Stimulated activated CD8-positive, alpha-beta memory T cell treated with anti-CD3 and anti-CD28 coated beads, Interleukin-12 subunit alpha, Interleukin-12 subunit beta, amount 100 ng/mL, for 24 hours (primary cell): Measurements from ENCODE around the gene ADAM19.

Experiments
- DNase-seq: peaks from one replicate; pipeline ENCODE4 v3.0.0-alpha.2; 2020; ENCODE audit errors: extremely low read depth

The ADAM19 gene

DNA sequence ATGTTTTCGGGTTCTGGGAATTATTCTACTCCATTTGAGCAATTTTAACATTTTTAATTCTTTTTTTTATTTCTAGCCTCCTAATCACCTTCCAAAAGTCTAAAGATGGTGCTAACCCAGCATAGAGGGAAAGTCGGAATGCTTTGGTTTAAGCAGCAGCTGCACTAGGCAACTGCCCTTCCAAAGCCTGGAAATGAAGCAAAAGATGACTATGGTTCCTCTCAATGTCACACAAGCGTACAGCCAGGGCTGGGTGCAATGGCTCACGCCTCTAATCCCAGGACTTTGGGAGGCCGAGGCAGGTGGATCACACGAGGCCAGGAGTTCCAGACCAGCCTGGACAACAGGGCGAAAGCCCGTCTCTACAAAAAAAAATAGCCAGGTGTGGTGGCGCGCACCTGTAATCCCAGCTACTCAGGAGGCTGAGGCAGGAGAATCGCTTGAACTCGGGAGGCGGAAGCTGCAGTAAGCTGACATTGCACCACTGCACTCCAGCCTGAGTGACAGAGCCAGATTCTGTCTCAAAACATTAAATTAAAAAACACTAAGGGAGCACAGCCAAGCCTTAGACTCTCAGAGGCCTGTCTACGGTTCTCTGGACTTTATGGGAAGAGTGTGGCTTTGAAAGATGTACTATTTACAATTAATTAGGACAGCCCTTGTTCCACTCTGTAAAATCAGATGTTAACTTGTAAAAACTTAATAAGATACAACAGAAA, 33.1 kb downstream of the ADAM19 start:
- no peak for DNase-seq

DNA sequence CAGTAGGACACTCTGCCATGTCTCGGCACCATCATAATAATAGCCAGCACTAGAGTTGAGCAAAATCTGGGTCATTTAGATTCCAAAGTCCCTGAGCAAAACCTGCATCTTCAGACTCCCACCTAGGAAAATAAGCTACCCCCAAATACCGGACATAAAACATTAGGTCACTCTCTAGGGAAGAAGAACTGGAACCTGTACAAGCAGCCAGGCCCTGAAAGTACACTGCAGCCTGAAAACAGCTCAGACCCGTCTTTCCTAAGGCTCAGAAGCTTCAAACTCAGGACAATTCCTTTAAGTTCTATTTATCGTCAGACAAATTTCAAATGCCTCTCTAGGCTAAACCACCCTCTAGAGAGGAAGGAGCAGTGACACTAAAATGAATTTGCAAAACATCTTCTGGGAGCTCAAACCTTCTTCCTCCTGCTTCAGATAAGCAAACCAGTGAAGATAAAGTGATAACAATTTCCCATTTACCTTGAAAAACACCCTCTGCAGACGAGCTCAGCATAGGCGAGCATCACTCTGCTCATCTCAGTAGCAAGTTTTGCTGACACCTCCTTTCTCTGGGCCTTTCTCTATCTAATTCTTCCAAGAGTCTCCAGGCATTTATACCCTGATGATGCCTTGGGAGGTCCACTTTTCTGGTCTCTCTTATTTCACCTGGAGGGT, 34.0 kb downstream of the ADAM19 start:
- no peak for DNase-seq

DNA sequence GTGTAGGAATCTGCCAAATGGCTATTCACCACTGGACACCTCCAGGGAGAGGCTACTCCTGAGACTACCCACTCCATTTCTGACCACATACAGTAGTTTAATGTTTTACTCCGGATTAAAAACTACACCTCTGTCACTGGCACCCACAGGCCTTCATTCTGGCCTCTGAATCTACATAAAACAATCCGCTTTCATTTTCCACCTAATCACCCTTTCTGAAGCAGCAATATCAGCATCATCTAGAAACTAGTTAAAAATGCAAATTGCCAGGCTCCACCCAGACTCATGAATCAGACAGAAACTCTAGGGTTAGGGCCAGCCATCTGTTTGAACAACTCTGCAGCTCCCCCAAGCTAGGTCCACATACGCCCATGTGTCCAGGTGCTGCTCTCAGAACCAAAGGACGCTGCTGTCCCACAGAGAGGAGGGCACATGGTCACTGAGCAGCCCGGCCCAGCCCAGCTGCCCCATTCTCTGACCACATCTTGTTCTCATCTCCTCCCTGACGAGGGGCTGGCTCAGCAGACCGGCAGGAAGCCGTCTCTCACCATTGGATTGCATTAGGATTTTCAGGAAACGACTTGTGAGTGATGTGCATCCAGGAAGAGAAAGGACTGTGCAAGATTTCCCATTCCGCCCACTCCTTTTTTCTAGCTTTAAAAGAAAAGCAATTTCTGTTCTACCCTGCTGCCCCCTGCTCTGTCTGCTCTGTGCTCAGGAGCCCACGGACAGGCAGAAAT, 34.7 kb downstream of the ADAM19 start:
- DNase-seq, result no peak

DNA sequence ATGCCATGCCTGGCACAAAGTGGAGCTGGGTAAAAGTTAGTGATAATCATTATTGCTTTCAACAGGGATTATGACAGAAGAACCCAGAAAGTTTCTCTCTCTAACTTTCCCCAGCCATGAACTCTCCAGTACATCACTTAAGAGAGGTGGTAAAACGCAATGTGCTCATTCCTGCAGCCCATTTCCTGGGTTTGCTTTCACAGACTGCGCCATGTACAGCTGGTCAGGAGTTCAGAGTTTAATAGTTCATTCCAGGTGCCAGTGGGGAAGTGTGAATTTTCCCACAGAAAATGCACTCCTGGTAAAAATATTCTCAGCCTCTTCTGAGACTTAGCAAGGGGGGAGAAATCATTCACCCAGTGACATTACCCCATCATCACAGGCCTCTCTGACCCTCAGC, 35.5 kb downstream of the ADAM19 start:
- no peak for DNase-seq

GRCh38 chr5:157539503-157540022, 36.0 kb downstream of the ADAM19 start:
- no peak for DNase-seq

DNA sequence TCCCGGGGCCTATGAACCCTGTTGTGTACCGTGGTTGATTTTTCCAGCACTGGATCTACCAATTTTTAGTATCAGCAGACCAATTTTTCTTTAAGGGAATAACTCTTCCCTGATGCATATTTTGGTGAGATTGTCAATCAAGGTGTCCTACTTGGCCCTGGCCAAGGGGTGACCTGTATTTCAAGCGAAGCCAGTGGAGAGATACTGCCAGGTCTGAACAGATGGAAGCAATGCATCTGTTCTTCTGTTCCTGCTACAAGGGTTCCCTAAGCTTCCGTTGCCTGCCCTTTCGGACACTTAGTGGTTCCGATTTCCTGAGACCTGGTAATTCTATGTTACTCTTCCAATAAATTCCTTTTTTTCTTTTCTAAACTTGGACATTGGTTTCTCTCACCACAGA, 37.3 kb downstream of the ADAM19 start:
- DNase-seq, result no peak

GRCh38 chr5:157535042-157535865, 40.3 kb downstream of the ADAM19 start:
- DNase-seq, result no peak

DNA sequence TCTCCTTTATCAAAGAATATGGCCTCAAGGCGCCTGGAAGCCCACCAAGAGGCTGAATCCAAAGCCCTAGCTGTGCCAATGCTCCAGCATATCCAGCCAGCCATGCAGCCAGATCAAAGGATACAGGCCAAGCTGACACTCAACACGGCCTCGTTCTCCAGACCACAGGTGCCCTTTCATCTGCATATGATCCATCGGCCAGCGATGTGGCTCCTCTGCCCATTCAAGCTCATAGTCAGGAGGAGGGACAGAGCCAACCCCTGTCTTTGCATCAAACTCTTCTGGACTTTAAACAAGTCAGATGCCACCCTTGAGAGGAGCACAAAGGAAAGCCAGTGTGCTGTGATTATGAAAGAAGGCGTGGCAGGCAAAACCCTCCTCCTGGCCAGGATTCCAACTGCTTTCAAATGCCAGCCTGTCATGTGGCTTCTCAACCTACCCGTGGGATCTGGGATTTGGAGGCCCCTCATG, 42.5 kb downstream of the ADAM19 start:
- no peak for DNase-seq

GRCh38 chr5:157532022-157532421, 43.6 kb downstream of the ADAM19 start:
- no peak for DNase-seq

GRCh38 chr5:157530226-157530972, 45.2 kb downstream of the ADAM19 start:
- no peak for DNase-seq

DNA sequence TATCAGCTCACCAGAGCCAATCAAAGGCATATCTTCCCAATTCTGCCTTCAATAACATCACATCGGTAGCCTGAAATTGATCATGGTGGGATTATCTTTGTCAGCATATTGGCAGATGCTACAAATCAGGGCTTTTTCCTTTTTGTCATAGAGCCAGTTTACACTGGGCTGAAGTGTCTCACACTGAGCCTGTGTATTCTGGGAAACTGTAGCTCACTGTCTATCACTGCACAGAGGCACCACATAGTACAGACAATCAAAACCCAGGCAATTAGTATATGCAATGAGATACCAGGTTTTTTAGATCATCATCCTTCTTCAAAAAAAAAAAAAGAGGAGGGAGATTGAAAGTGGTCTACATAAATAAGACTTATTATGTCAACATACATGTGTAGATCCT, 46.6 kb downstream of the ADAM19 start:
- DNase-seq, result no peak

- no peak for DNase-seq
Measured at GRCh38 chr5:157528036-157528632, 47.4 kb downstream of the ADAM19 start.

- DNase-seq, result no peak
Measured at GRCh38 chr5:157524887-157525286, 50.7 kb downstream of the ADAM19 start.

DNA sequence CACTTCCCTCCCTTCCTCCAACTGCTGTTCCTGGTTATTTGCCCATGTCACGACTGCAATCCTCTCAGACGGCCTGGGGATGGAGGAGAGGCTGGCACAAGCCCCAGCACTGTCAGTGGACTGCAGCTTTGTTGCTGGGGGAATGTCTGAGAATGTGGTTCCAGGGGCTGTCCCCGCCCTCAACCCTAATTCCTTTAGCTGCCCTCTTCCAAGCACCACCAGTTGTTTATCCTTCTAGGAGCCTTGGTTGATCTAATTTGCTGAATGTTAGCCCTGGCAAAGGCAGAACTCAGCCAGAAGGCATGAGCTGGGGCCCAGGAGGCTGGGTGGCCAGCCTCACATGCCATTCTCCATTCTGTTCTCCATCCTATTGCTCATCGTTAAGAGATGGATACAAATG, 51.6 kb downstream of the ADAM19 start:
- no peak for DNase-seq

GRCh38 chr5:157521704-157522029, 53.9 kb downstream of the ADAM19 start:
- no peak for DNase-seq

DNA sequence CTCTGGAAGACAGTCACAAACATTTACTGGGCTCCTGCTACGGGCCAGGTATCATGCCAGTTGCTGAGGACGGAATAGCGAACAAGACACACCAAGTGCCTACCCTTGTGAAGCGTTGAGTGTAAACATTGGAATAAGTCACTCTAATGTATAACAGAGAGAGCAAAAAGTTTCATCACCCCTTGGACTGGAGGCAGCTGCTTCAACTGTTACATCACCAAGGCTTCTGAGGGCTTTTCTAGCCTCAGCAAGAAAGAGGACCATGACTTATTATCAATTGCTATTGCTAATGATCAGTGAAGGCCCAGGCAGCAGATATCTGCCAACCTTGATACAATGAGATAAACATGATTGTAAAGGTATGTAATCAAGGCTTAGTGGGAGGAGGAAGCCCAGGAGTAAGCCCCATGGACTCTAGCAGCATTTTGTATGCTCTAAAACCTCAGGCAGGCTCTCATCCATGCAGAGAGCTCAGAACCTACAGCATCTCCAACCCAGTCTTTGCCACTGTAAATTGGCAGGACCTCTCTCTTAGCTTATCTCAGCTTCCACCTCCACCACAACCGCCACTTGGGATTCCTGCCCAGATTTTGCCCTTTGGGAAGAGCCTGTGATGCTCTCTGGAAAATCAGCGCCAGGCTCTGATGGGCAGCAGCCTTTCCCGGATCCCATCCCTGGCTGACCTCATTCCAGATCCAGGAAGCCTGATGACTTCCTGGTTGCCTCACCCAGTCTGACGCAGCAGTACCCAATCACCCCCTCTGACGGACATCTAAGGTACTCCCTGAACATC, 54.5 kb downstream of the ADAM19 start:
- no peak for DNase-seq

GRCh38 chr5:157519579-157520253, 55.9 kb downstream of the ADAM19 start:
- DNase-seq, result no peak

GRCh38 chr5:157518963-157519362, 56.6 kb downstream of the ADAM19 start:
- no peak for DNase-seq

DNA sequence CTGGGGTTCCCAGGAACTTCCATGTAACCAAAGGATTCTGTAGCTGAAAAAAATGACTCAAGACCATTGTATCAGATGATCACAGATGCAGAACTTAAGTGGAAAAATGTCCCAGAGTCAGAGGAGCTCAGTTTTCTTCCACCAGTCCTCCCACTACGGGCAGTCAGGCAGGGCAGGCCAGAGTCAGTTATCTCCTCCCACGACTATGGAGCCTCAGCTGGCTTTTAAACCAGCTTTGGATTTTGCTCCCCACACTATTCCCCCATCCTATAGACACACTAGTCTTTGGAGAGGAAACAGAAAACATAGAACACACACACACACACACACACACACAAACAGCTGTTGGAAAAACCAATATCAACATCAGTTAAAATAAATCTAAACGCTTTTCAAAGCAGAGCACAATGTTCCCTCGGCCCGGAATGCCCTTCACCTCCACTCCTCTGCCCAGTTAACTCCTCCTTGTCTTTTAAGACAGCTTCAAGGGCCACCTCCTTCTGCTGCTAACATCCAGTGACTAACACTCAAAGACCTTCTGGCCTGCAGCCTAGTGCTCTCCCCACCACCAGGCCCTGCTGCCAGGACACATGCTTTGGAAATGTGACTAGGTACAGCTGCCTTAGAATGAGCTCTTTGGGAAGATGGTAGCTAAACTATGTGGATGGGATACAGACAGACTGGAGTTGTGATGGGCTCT, 58.8 kb downstream of the ADAM19 start:
- no peak for DNase-seq
